ENCODE data around the gene CACYBP.

- no peak for TF ChIP-seq CTCF (IDR thresholded peaks at IDR 0.05; ENCODE audit: insufficient read depth, low read depth, low read length)
- TF ChIP-seq EZH2 (IDR thresholded peaks at IDR 0.05; ENCODE audit: insufficient read depth, low read length), result no peak
These were observed 995 bp downstream of the CACYBP start for GRCh38 chr1:175000697-175001187.

Data from astrocyte (in vitro differentiated cells and primary cell).